Measurements from ENCODE around the gene VPS37D. TPM values are rescaled to one million over a fixed set of nuclear protein-coding genes. Genes with fewer than 3 reads are reported as not detected.

VPS37D gene
- total RNA-seq, 1 experiment from 2014 or later, result 5.7 TPM

GRCh38 chr7:73702665-73703064 lies 35.0 kb downstream of the VPS37D start (continued):
- TF ChIP-seq, protein P1, sequence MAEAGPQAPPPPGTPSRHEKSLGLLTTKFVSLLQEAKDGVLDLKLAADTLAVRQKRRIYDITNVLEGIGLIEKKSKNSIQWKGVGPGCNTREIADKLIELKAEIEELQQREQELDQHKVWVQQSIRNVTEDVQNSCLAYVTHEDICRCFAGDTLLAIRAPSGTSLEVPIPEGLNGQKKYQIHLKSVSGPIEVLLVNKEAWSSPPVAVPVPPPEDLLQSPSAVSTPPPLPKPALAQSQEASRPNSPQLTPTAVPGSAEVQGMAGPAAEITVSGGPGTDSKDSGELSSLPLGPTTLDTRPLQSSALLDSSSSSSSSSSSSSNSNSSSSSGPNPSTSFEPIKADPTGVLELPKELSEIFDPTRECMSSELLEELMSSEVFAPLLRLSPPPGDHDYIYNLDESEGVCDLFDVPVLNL (CRISPR knock-in tag; IDR thresholded peaks at IDR 0.05; ENCODE audit: borderline replicate concordance, low read depth), result no peak

- 0 out of 2 replicates have a peak, but pooled peaks have one; percentile 26 for TF ChIP-seq FOXP1 (CRISPR knock-in tag; IDR thresholded peaks at IDR 0.05; ENCODE audit: borderline replicate concordance)
- TF ChIP-seq IRF2 (CRISPR knock-in tag; IDR thresholded peaks at IDR 0.05; ENCODE audit: borderline replicate concordance, low read depth), result 0 out of 2 replicates have a peak, but pooled peaks have one; percentile 25
- TF ChIP-seq ZNF263 (CRISPR knock-in tag; IDR thresholded peaks at IDR 0.05; ENCODE audit: low read depth), result peak; percentile 29; the same call in 1 of the 2 replicates
- no peak for TF ChIP-seq EMX1 (CRISPR knock-in tag; IDR thresholded peaks at IDR 0.05)
- peak; percentile 67; the same call in 1 of the 2 replicates for TF ChIP-seq MYBL2 (CRISPR knock-in tag; IDR thresholded peaks at IDR 0.05)
- no peak for TF ChIP-seq ZNF121 (CRISPR knock-in tag; IDR thresholded peaks at IDR 0.05)
- TF ChIP-seq ZNF416 (CRISPR knock-in tag; IDR thresholded peaks at IDR 0.05), result no peak
- ATAC-seq (no peak), DNase-seq (ENCODE audit: low spot score) (no peak)
- Mint-ChIP-seq H3K9me3 (no peaks in the 10 kb centered on the region), H3K27ac (peak overlapping the region; percentile 63; the same call in 1 of the 2 replicates), H3K36me3 (peaks cover 14% of the 10 kb centered on the region), H3K4me3 (peak overlapping the region; percentile 60), H3K27me3 (ENCODE audit: low read depth) (no peaks in the 10 kb centered on the region), H3K4me1 (peaks cover 15% of the 10 kb centered on the region)
- POLR2A ChIA-PET, result interaction anchor here (0.6 to 1.2 kb wide), 5 partner anchors 17 to 235 kb away, joined by 3 to 5 read pairs (median 4); partner anchors contain the start of gene STX1A
- CTCF ChIA-PET, result interaction anchor here (0.8 to 8.0 kb wide), 15 partner anchors 8 to 107 kb away, joined by 3 to 61 read pairs (median 4); partner anchors contain the start of genes ABHD11, MLXIPL, STX1A and VPS37D
Observed at GRCh38 chr7:73703225-73703624, 35.6 kb downstream of the VPS37D start.

DNA sequence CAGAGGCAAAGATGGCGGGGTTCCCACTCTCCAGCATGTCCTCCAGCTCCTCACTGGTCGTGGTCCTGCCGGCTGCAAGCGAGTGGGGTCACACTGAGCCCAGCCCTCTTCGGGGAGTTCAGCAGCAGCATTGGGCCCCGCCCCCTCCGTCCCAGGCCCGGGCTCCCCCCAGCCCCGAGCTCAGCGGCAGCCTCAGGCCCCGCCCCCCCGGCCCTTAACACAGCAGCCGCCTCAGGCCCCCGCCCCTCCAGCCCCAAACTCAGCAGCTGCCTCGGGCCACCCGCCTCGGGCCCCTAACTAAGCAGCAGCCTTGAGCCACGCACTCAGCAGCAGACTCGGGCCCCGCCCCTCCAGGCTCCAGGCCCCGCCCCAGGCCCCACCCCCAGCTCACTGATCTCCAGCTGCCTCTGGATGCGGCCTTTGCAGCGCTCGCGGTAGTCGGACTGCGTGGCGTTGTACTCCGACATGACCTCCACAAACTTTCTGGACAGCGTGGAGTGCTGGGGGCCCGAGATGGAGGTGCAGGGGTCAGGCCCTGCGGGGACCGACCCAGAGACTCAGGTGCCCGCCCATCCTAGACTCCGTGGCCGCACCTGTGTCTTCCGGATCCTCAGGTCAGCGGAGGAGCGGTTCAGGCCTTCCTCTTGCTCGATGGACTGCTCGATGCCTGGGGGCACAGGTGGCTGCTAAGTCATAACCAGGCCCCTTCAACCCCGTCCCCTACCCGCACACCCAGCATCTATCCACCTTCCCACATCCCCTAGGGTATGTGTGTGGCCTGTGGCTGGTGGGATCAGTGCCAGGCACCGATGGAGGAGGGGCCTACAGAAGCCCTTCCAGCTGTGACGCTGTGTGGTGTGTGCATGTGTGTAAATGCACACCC lies 36.4 kb downstream of the VPS37D start:
- Mint-ChIP-seq H3K27ac (peak overlapping the region; percentile 63; the same call in 1 of the 2 replicates), H3K4me3 (peak overlapping the region; percentile 60), H3K9me3 (no peaks in the 10 kb centered on the region), H3K36me3 (peaks cover 9% of the 10 kb centered on the region), H3K27me3 (ENCODE audit: low read depth) (no peaks in the 10 kb centered on the region), H3K4me1 (peaks cover 15% of the 10 kb centered on the region)
- ChIA-PET CTCF (interaction anchor here (0.6 to 8.0 kb wide), 23 partner anchors 8 to 561 kb away, joined by 3 to 61 read pairs (median 4); partner anchors contain the start of genes ABHD11, MLXIPL, STX1A and VPS37D), POLR2A (interaction anchor here (0.6 to 1.2 kb wide), 6 partner anchors 16 to 81 kb away, joined by 3 to 8 read pairs (median 4); partner anchors contain the start of genes ABHD11 and STX1A)
- ATAC-seq, result peak; percentile 78
- TF ChIP-seq FOXK1 (CRISPR knock-in tag; IDR thresholded peaks at IDR 0.05) (no peak), SP1 (CRISPR knock-in tag; conservative IDR thresholded peaks at IDR 0.05) (0 out of 2 replicates have a peak, but pooled peaks have one; percentile 27)
- DNase-seq (ENCODE audit: low spot score), result peak; percentile 86

DNA sequence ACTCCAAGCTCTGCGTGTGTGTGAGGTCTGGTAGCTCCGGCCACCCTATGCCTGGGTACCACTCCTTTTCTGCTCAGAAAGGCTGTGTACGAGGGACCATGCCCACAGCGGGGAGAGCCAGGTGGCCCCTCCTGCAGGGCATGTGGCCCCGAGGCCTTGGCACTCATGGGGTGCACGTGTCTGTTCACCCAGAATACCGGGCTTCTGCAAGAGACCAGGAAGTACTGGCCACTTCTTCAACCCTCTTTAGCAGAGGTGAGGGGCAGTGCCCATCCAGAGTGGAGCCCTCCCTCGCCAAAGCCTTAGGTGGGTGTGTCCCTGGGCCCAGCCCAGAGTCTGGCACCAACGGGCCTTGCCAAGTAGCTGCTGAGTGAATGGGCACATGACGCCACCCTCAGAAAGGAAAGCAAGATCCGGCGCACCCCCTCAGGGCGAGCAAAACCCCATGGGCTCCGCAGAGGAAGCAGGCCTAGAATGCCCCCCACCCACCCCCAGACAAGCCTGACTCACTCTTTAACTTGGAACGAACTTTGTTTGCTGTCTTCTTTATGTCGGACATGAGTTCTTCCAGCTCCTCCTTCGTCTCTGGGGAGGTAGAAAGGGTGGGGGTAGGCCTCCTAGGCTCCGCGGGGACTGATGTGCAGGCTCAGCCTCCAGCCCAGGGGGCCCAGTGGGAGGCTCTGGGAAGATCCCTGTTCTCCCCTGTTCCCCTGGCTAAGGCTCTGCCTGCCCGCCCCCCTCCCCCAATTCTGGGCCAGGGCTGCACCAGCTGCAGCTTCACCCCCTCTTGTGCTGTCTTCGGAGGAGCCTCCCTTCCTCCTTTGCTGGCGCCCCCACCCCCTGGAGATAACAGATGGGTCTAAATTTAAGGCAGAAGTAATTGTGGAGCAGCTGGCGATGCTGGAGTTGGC lies 37.3 kb downstream of the VPS37D start:
- peaks cover 9% of the 10 kb centered on the region for H3K36me3 Mint-ChIP-seq
- H3K27me3 Mint-ChIP-seq (ENCODE audit: low read depth), result no peaks in the 10 kb centered on the region
- DNase-seq (ENCODE audit: low spot score), result no peak
- no peaks in the 10 kb centered on the region for H3K9me3 Mint-ChIP-seq
- H3K27ac Mint-ChIP-seq, result no peak overlapping the region
- H3K4me1 Mint-ChIP-seq, result peaks cover 15% of the 10 kb centered on the region
- H3K4me3 Mint-ChIP-seq, result peak overlapping the region; percentile 49; the same call in 1 of the 2 replicates
- ChIA-PET CTCF (interaction anchor here (0.6 to 8.0 kb wide), 13 partner anchors 10 to 351 kb away, joined by 3 to 61 read pairs (median 4); no protein-coding TSS in a partner anchor), POLR2A (interaction anchor here (0.6 to 1.2 kb wide), 3 partner anchors 27 to 82 kb away, joined by 3 read pairs; partner anchors contain the start of gene ABHD11)
- ATAC-seq, result no peak
- TF ChIP-seq, protein P2, sequence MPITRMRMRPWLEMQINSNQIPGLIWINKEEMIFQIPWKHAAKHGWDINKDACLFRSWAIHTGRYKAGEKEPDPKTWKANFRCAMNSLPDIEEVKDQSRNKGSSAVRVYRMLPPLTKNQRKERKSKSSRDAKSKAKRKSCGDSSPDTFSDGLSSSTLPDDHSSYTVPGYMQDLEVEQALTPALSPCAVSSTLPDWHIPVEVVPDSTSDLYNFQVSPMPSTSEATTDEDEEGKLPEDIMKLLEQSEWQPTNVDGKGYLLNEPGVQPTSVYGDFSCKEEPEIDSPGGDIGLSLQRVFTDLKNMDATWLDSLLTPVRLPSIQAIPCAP (CRISPR knock-in tag; IDR thresholded peaks at IDR 0.05), result no peak
- no peak for TF ChIP-seq EMX1 (CRISPR knock-in tag; IDR thresholded peaks at IDR 0.05)
- TF ChIP-seq MAX (CRISPR knock-in tag; IDR thresholded peaks at IDR 0.05), result no peak
- TF ChIP-seq PRRX2 (CRISPR knock-in tag; IDR thresholded peaks at IDR 0.05), result no peak
- TF ChIP-seq TCF7 (CRISPR knock-in tag; IDR thresholded peaks at IDR 0.05; ENCODE audit: low read depth), result no peak
- TF ChIP-seq ZNF317 (CRISPR knock-in tag; IDR thresholded peaks at IDR 0.05; ENCODE audit: borderline replicate concordance, low read depth), result no peak
- TF ChIP-seq TEAD4 (CRISPR knock-in tag; IDR thresholded peaks at IDR 0.05), result no peak
- no peak for TF ChIP-seq CREB1 (CRISPR knock-in tag; IDR thresholded peaks at IDR 0.05)
- no peak for TF ChIP-seq NR1H2 (CRISPR knock-in tag; IDR thresholded peaks at IDR 0.05)
- TF ChIP-seq GABPB1 (CRISPR knock-in tag; IDR thresholded peaks at IDR 0.05), result no peak
- no peak for TF ChIP-seq ZNF219 (CRISPR knock-in tag; IDR thresholded peaks at IDR 0.05; ENCODE audit: borderline replicate concordance)
- TF ChIP-seq, protein P3, sequence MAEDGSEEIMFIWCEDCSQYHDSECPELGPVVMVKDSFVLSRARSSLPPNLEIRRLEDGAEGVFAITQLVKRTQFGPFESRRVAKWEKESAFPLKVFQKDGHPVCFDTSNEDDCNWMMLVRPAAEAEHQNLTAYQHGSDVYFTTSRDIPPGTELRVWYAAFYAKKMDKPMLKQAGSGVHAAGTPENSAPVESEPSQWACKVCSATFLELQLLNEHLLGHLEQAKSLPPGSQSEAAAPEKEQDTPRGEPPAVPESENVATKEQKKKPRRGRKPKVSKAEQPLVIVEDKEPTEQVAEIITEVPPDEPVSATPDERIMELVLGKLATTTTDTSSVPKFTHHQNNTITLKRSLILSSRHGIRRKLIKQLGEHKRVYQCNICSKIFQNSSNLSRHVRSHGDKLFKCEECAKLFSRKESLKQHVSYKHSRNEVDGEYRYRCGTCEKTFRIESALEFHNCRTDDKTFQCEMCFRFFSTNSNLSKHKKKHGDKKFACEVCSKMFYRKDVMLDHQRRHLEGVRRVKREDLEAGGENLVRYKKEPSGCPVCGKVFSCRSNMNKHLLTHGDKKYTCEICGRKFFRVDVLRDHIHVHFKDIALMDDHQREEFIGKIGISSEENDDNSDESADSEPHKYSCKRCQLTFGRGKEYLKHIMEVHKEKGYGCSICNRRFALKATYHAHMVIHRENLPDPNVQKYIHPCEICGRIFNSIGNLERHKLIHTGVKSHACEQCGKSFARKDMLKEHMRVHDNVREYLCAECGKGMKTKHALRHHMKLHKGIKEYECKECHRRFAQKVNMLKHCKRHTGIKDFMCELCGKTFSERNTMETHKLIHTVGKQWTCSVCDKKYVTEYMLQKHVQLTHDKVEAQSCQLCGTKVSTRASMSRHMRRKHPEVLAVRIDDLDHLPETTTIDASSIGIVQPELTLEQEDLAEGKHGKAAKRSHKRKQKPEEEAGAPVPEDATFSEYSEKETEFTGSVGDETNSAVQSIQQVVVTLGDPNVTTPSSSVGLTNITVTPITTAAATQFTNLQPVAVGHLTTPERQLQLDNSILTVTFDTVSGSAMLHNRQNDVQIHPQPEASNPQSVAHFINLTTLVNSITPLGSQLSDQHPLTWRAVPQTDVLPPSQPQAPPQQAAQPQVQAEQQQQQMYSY (CRISPR knock-in tag; IDR thresholded peaks at IDR 0.05), result no peak

All from WTC11 (cell line).